H9 (cell line): ENCODE results near the gene NUP43. TPM values are rescaled to one million over a fixed set of nuclear protein-coding genes. Genes with fewer than 3 reads are reported as not detected.

Source experiments
- DNase-seq: peaks from one replicate; pipeline ENCODE4 v3.0.0-alpha.2; 2017
- H2AFZ ChIP-seq: one replicate; pipeline ENCODE4 v1.6.1; 2013; ENCODE audit warnings: mild to moderate bottlenecking, low read length, control low read depth, moderate library complexity
- H2AK5ac ChIP-seq: 2 replicates; pipeline ENCODE4 v1.6.1; 2013; ENCODE audit warnings: low read length, control low read depth, mixed read lengths; ENCODE audit not compliant: insufficient read length
- H2BK120ac ChIP-seq: one replicate; pipeline ENCODE4 v1.6.1; 2013; ENCODE audit warnings: low read depth, mild to moderate bottlenecking, low read length, control low read depth, inconsistent platforms; ENCODE audit not compliant: poor library complexity, severe bottlenecking
- H2BK12ac ChIP-seq: 2 replicates; pipeline ENCODE4 v1.6.1; 2013; ENCODE audit warnings: low read length, control low read depth, mixed read lengths, low read depth; ENCODE audit not compliant: insufficient read length
- H2BK15ac ChIP-seq: 2 replicates; pipeline ENCODE4 v1.6.1; 2013; ENCODE audit warnings: low read depth, low read length, control low read depth
- H2BK20ac ChIP-seq: one replicate; pipeline ENCODE4 v1.6.1; 2013; ENCODE audit warnings: low read depth, mild to moderate bottlenecking, low read length, control low read depth, inconsistent platforms; ENCODE audit not compliant: poor library complexity, severe bottlenecking
- H2BK5ac ChIP-seq: 2 replicates; pipeline ENCODE4 v1.6.1; 2013; ENCODE audit warnings: low read length, control low read depth, mixed read lengths; ENCODE audit not compliant: insufficient read length
- H3K14ac ChIP-seq: 2 replicates; pipeline ENCODE4 v1.6.1; 2013; ENCODE audit warnings: low read length, control low read depth; ENCODE audit not compliant: insufficient read depth
- H3K18ac ChIP-seq: 2 replicates; pipeline ENCODE4 v1.6.1; 2013; ENCODE audit warnings: low read depth, mild to moderate bottlenecking, mixed read lengths, low read length, control low read depth; ENCODE audit not compliant: insufficient read length
- H3K23ac ChIP-seq: 2 replicates; pipeline ENCODE4 v1.6.1; 2013; ENCODE audit warnings: low read length, control low read depth, mixed read lengths, low read depth; ENCODE audit not compliant: insufficient read length
- H3K23me2 ChIP-seq: 2 replicates; pipeline ENCODE4 v1.6.1; 2013; ENCODE audit warnings: low read depth, mild to moderate bottlenecking, mixed read lengths, low read length, control low read depth; ENCODE audit not compliant: insufficient read length, poor library complexity, severe bottlenecking
- H3K27ac ChIP-seq: 2 replicates; pipeline ENCODE4 v1.5.1; 2013; ENCODE audit warnings: low read length, control low read depth, mixed read lengths, low read depth; ENCODE audit not compliant: insufficient read length
- H3K27me3 ChIP-seq: 2 replicates; pipeline ENCODE4 v1.6.1; 2013; ENCODE audit warnings: low read length, control low read depth, inconsistent platforms; ENCODE audit not compliant: insufficient read depth
- H3K4ac ChIP-seq: 2 replicates; pipeline ENCODE4 v1.6.1; 2013; ENCODE audit warnings: low read depth, mild to moderate bottlenecking, control low read depth, inconsistent platforms, low read length, moderate library complexity
- H3K4me1 ChIP-seq: 2 replicates; pipeline ENCODE4 v1.6.1; 2013; ENCODE audit warnings: low read length, control low read depth, inconsistent platforms; ENCODE audit not compliant: insufficient read depth
- H3K4me2 ChIP-seq: 2 replicates; pipeline ENCODE4 v1.6.1; 2013; ENCODE audit warnings: low read length, control low read depth, mixed read lengths; ENCODE audit not compliant: insufficient read length, insufficient read depth
- H3K56ac ChIP-seq: 2 replicates; pipeline ENCODE4 v1.6.1; 2013; ENCODE audit warnings: low read depth, mild to moderate bottlenecking, mixed read lengths, low read length, control low read depth; ENCODE audit not compliant: insufficient read length
- H3K79me1 ChIP-seq: 2 replicates; pipeline ENCODE4 v1.6.1; 2013; ENCODE audit warnings: low read depth, mild to moderate bottlenecking, moderate library complexity, low read length, control low read depth, inconsistent platforms; ENCODE audit not compliant: insufficient read depth, poor library complexity, severe bottlenecking
- H3K79me2 ChIP-seq: 2 replicates; pipeline ENCODE4 v1.6.1; 2013; ENCODE audit warnings: low read length, control low read depth, inconsistent platforms; ENCODE audit not compliant: insufficient read depth
- H3K9ac ChIP-seq: 2 replicates; pipeline ENCODE4 v1.6.1; 2013; ENCODE audit warnings: low read length, control low read depth, mixed read lengths; ENCODE audit not compliant: insufficient read length; ENCODE audit errors: extremely low read depth
- H3K9me3 ChIP-seq: one replicate; pipeline ENCODE4 v1.6.1; 2013; ENCODE audit warnings: low read depth, low read length, inconsistent platforms; ENCODE audit not compliant: control insufficient read depth
- H3T11ph ChIP-seq: one replicate; pipeline ENCODE4 v1.6.1; 2013; ENCODE audit warnings: mild to moderate bottlenecking, low read length, control low read depth, inconsistent platforms
- H4K20me1 ChIP-seq: one replicate; pipeline ENCODE4 v1.6.1; 2013; ENCODE audit not compliant: control insufficient read depth, insufficient read length, insufficient read depth
- H4K5ac ChIP-seq: 2 replicates; pipeline ENCODE4 v1.6.1; 2013; ENCODE audit warnings: low read depth, mild to moderate bottlenecking, mixed read lengths, low read length, control low read depth; ENCODE audit not compliant: insufficient read length
- H4K8ac ChIP-seq: replicated peaks from 2 replicates; pipeline ENCODE4 v1.6.1; 2013; ENCODE audit warnings: low read length, control low read depth, mixed read lengths, low read depth; ENCODE audit not compliant: insufficient read length
- H4K91ac ChIP-seq: 2 replicates; pipeline ENCODE4 v1.6.1; 2013; ENCODE audit warnings: low read depth, mild to moderate bottlenecking, moderate library complexity, mixed read lengths, low read length, control low read depth; ENCODE audit not compliant: insufficient read length
- H3K27ac Mint-ChIP-seq, 3 experiments: 2 replicates in 2 of 3; 3 replicates in 1 of 3; pipeline ENCODE4 v1.8.0; 2020 to 2021; ENCODE audit warnings: mixed read lengths in 3 of 3, mild to moderate bottlenecking in 1 of 3, moderate library complexity in 1 of 3
- H3K27me3 Mint-ChIP-seq: 2 replicates; pipeline ENCODE4 v1.8.0; 2021; ENCODE audit warnings: low read depth, mild to moderate bottlenecking, moderate library complexity, mixed read lengths
- H3K36me3 Mint-ChIP-seq, 3 experiments: 2 replicates in 2 of 3; 3 replicates in 1 of 3; pipeline ENCODE4 v1.8.0; 2020 to 2021; ENCODE audit warnings: low read depth in 3 of 3, mixed read lengths in 3 of 3; ENCODE audit not compliant: insufficient read depth in 1 of 3
- H3K4me1 Mint-ChIP-seq, 2 experiments: 2 replicates each; pipeline ENCODE4 v1.8.0; 2020; ENCODE audit warnings: mixed read lengths in 2 of 2
- H3K4me3 Mint-ChIP-seq, 2 experiments: 2 replicates in 1 of 2; 3 replicates in 1 of 2; pipeline ENCODE4 v1.8.0; 2020 to 2021; ENCODE audit warnings: mild to moderate bottlenecking in 2 of 2, mixed read lengths in 2 of 2, moderate library complexity in 1 of 2
- H3K9me3 Mint-ChIP-seq, 2 experiments: 2 replicates in 1 of 2; 3 replicates in 1 of 2; pipeline ENCODE4 v1.8.0; 2020; ENCODE audit warnings: mild to moderate bottlenecking in 2 of 2, mixed read lengths in 2 of 2, moderate library complexity in 1 of 2
- CTCF ChIP-seq: fragments of 200-600 bp; sonication (generic); conservative IDR thresholded peaks from 3 replicates; pipeline ENCODE4 v1.8.0; 2021; ENCODE audit warnings: antibody characterized with exemption, mild to moderate bottlenecking
- total RNA-seq: library from RNA; stranded (reverse); gene quantifications from 2 replicates; pipeline ENCODE4 v1.2.1, GENCODE V29; 2021

NUP43 gene
- total RNA-seq, 1 experiment from 2014 or later, result 92.1 TPM

GRCh38 chr6:149763866-149764265, 17.5 kb upstream of the NUP43 start:
- H3K4me1 ChIP-seq, result no peaks in the 10 kb centered on the region
- peaks cover 12 to 32% (median 28%) of the 10 kb centered on the region in 3 experiments for H3K36me3 Mint-ChIP-seq
- H4K5ac ChIP-seq, result no peak overlapping the region
- H3K23ac ChIP-seq, result no peak overlapping the region
- H3K27me3 ChIP-seq, result no peaks in the 10 kb centered on the region
- H3K27ac ChIP-seq, result no peak overlapping the region
- H2AK5ac ChIP-seq, result no peak overlapping the region
- peaks cover 4 to 7% of the 10 kb centered on the region in 2 experiments; a peak in 4 of 5 replicates for H3K9me3 Mint-ChIP-seq
- H2BK5ac ChIP-seq, result no peak overlapping the region
- H2BK20ac ChIP-seq, result no peak overlapping the region
- H3K14ac ChIP-seq, result no peak overlapping the region
- H4K8ac ChIP-seq, result no peak overlapping the region
- no peak overlapping the region for H2AFZ ChIP-seq
- peaks cover 2% of the 10 kb centered on the region; the same call in 1 of the 2 replicates for H3K79me2 ChIP-seq
- H3K27me3 Mint-ChIP-seq, result no peaks in the 10 kb centered on the region
- H3K4me2 ChIP-seq, result no peak overlapping the region
- H3K9ac ChIP-seq, result no peak overlapping the region
- no peak overlapping the region for H3K18ac ChIP-seq
- no peak overlapping the region for H2BK120ac ChIP-seq
- H3T11ph ChIP-seq, result no peak overlapping the region
- H2BK15ac ChIP-seq, result no peak overlapping the region
- no peak overlapping the region for H3K4ac ChIP-seq
- no peak overlapping the region for H3K56ac ChIP-seq
- no peak overlapping the region for H4K91ac ChIP-seq
- H3K4me3 Mint-ChIP-seq, result no peak overlapping the region
- H3K4me1 Mint-ChIP-seq, result no peaks in the 10 kb centered on the region
- TF ChIP-seq CTCF, result no peak
- H3K23me2 ChIP-seq, result no peaks in the 10 kb centered on the region
- H4K20me1 ChIP-seq, result no peaks in the 10 kb centered on the region
- H3K79me1 ChIP-seq, result no peaks in the 10 kb centered on the region
- no peak overlapping the region for H2BK12ac ChIP-seq
- DNase-seq, result no peak
- no peak overlapping the region for H3K27ac Mint-ChIP-seq
- H3K9me3 ChIP-seq, result no peaks in the 10 kb centered on the region
